ENCODE results near the gene DYSF. TPM values are rescaled to one million over a fixed set of nuclear protein-coding genes. Genes with fewer than 3 reads are reported as not detected.

DYSF gene
- total RNA-seq, 2 experiments from 2014 or later: not detected

GRCh38 chr2:71735676-71736075, 282.3 kb downstream of the DYSF start:
- POLR2A ChIA-PET: no interaction called here
- no peaks in the 10 kb centered on the region for H3K4me1 ChIP-seq (ENCODE audit: insufficient read depth, low read length, poor library complexity, severe bottlenecking)
- TF ChIP-seq EZH2phosphoT487 (IDR thresholded peaks at IDR 0.05; ENCODE audit: borderline replicate concordance, low read depth, low read length): no peak
- TF ChIP-seq, protein P1, sequence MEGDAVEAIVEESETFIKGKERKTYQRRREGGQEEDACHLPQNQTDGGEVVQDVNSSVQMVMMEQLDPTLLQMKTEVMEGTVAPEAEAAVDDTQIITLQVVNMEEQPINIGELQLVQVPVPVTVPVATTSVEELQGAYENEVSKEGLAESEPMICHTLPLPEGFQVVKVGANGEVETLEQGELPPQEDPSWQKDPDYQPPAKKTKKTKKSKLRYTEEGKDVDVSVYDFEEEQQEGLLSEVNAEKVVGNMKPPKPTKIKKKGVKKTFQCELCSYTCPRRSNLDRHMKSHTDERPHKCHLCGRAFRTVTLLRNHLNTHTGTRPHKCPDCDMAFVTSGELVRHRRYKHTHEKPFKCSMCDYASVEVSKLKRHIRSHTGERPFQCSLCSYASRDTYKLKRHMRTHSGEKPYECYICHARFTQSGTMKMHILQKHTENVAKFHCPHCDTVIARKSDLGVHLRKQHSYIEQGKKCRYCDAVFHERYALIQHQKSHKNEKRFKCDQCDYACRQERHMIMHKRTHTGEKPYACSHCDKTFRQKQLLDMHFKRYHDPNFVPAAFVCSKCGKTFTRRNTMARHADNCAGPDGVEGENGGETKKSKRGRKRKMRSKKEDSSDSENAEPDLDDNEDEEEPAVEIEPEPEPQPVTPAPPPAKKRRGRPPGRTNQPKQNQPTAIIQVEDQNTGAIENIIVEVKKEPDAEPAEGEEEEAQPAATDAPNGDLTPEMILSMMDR (conservative IDR thresholded peaks at IDR 0.05; ENCODE audit: low read length): no peak
- CTCF ChIA-PET (ENCODE audit: unreplicated experiment): no interaction called here
- H3K27ac ChIP-seq (ENCODE audit: low read depth, low read length, poor library complexity, severe bottlenecking): no peak overlapping the region
- H4K20me1 ChIP-seq (ENCODE audit: insufficient read depth, low read length): no peaks in the 10 kb centered on the region
- intact Hi-C loops (cut with micrococcal nuclease; ENCODE audit: unreplicated experiment): no loop called here
- no TSS peak for BruUV-seq (replicated peaks)
- H3K4me2 ChIP-seq (ENCODE audit: low read length): no peak overlapping the region
- no peaks in the 10 kb centered on the region for H3K9me2 ChIP-seq (ENCODE audit: insufficient read depth, low read length)
- DNase-seq (ENCODE audit: low spot score): no peak
- no peaks in the 10 kb centered on the region for H3K79me2 ChIP-seq (ENCODE audit: insufficient read depth, low read depth, low read length)
- no peaks in the 10 kb centered on the region for H3K36me3 ChIP-seq (ENCODE audit: insufficient read depth, low read length)
- no peak overlapping the region for H2AFZ ChIP-seq (ENCODE audit: low read length)
- no peak overlapping the region for H3K4me3 ChIP-seq (ENCODE audit: low read depth, low read length, poor library complexity, severe bottlenecking)
- H3K9me3 ChIP-seq (ENCODE audit: low read length): no peaks in the 10 kb centered on the region

Other genes with a start within 250 kb of the DYSF start
- 2.6 and 3.0 TPM in 2 replicates for gene PAIP2B, start 226.5 kb upstream of the DYSF start, total RNA-seq (2014; rRNA removed; shearing (Covaris generic))
- 6.9 and 8.2 TPM in 2 replicates for gene PAIP2B, start 226.5 kb upstream of the DYSF start, total RNA-seq (2022)
- gene ZNF638, start 121.8 kb upstream of the DYSF start, total RNA-seq (2014; rRNA removed; shearing (Covaris generic)): 138 and 165 TPM in 2 replicates
- gene ZNF638, start 121.8 kb upstream of the DYSF start, total RNA-seq (2022): 114 and 123 TPM in 2 replicates